DMS 273 (cell line): ENCODE results near the gene CFAP57.

Source experiments
- DNase-seq: peaks from one replicate; lab custom pipeline; 2025; ENCODE audit not compliant: unreplicated experiment; lab: John Stamatoyannopoulos, UW

Gene CFAP57

DNA sequence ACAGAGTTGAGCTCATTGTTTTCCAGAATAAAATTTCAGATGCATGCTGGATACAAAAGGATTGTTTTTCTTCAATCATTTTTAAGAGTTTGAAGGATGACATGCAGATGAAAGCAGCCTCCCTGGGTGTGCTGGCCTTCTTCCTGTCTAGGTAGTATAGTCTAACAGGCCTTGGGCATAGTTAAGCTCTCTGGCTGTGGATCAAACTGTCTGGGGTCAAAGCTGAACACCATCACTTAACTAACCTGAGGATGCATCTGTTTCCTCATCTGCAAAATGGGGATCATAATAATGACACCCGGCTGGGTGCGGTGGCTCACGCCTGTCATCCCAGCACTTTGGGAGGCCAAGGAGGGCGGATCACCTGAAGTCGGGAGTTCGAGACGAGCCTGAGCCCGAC lies 122.6 kb downstream of the CFAP57 start:
- DNase-seq = no peak

DNA sequence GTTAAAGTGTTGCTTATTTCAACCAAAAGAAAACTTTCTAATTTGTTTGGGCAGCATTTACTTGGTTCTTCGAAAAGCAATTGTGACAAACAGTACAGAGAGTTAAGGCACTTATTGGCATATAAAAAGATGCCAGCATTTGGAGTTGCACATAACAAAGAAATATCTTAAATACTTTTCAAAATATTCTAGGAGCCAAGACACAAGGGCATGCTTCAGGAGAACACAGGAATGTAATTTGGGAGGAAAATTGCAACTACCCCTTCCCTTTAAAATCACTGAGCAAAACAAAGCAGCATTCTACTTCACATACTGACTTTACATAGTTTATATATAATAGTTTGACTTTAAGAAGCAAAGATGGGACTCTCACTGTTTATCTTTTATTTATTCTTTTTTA lies 124.1 kb downstream of the CFAP57 start:
- no peak for DNase-seq

DNA sequence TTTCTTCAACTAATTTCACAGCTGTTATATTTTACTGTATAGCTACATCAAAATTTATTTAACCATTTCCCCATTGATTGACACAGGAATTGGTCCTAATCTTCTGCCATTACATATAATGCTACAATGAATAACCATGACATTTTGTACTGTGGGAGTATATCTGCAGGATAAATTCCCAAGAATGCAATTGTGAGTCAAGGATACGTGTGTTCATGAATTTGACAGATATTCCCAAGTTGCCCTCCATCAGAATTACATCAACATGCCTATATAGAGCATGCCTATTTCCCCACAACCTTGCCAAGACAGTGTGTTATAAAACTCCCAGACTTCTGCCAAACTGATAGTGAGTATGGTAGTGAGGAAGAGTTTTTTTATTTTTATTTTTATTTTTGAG lies 125.9 kb downstream of the CFAP57 start:
- no peak for DNase-seq

- no peak for DNase-seq
These were observed 127.0 kb downstream of the CFAP57 start for GRCh38 chr1:43299101-43299500.

- no peak for DNase-seq
These were observed 128.4 kb downstream of the CFAP57 start, which contains the start of gene TIE1 for GRCh38 chr1:43300378-43301094. TIE1 (plus strand) TSS chr1:43300982; CDS start chr1:43301072, 90 bp downstream.

DNA sequence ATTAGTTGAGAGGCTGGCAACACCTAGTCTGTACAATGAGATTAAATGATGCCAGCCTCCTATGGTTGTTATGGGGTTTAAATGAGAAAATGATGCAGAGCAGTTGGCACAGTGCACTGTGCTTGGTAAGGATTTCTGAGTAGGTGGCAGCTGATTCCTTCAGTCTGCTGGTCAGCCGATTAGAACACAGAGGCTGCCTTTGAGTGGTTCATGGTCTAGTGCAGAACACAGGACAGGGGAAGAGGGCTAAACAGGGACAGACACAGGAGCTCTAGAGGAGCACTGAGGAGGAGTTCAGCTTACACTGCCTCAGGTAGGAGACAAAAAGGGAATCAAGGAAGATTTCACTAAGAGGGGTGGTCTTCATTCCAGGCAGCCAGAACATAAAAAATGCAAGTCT lies 130.1 kb downstream of the CFAP57 start:
- DNase-seq = no peak

DNA sequence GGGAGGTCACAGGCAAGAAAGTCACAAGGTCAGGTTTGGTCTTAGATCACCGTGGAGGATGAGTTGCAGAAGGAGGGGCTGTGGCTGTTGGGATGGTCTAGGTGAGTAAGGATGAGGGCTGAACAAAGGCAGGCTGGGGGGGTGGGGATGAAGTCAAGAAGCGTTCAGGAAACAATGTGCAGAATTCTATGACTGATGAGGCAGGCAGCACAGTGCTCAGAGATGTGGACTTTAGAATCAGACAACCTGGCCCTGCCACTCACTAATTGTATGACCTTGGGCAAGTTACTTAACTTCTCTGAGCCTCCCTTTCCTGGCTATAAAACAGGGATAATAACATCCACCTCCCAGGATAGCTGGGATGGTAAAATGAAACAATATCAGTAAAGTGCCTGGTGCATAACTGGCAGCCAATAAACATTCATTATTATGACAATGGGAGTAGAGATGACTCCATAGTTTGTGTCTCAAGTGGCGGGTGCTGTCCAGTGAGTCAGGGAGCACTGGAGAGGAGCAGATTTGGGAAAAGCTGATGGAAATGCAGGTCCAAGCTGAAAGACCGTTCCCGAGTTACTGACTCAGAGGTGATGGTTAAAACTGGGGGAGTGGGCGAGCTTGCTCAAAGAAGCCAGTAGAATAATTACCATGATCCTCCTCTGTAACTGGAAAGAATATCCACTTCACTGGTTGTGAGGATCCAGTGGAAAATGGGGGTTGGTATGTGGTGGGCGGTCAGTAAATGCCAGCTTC lies 130.8 kb downstream of the CFAP57 start:
- no peak for DNase-seq

DNA sequence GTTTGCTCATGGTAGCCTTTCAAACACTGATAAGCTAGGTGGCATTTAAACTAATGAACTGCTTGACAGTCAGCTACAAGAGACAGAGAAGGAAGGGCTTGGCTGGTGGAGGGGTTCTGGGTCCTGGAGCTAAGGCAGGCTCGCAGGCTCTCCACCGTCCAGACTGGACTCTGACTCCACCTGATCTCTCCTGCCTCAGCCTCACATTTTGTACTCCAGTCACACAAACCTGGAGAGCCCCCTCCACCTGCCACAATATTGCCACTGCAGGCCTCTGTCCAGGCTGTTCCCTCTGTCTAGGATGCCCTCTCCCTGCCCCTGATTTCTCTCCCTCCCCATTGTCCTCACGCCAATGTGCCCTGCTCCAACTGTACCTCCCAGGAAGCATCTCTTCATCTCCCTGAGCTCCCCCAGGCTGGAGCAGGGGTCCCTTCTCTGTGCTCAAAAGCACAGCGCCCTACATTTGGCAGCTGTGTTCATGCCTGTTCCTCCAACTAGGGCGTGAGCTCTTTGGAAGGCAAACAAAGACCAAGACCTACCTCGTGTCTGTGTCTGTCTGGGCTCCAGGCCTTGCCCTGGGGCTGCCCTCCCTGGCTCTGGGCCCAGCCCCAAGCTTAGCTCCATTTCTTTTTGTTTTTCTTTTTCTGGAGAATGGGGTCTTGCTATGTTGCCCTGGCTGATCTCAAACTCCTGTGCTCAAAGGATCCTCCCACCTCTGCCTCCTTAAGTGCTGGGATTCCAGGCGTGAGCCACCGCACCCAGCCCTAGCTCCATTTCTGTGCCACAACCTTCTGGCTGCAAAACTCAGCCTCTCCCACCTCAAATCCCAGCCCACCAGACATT lies 131.6 kb downstream of the CFAP57 start:
- no peak for DNase-seq
